ENCODE data around the gene PDE2A. TPM values are rescaled to one million over a fixed set of nuclear protein-coding genes. Genes with fewer than 3 reads are reported as not detected.

Gene PDE2A
- total and polyA plus RNA-seq, 11 donors, result 16.8 to 53.7 (median 23.7) TPM

- TF ChIP-seq, protein P1, sequence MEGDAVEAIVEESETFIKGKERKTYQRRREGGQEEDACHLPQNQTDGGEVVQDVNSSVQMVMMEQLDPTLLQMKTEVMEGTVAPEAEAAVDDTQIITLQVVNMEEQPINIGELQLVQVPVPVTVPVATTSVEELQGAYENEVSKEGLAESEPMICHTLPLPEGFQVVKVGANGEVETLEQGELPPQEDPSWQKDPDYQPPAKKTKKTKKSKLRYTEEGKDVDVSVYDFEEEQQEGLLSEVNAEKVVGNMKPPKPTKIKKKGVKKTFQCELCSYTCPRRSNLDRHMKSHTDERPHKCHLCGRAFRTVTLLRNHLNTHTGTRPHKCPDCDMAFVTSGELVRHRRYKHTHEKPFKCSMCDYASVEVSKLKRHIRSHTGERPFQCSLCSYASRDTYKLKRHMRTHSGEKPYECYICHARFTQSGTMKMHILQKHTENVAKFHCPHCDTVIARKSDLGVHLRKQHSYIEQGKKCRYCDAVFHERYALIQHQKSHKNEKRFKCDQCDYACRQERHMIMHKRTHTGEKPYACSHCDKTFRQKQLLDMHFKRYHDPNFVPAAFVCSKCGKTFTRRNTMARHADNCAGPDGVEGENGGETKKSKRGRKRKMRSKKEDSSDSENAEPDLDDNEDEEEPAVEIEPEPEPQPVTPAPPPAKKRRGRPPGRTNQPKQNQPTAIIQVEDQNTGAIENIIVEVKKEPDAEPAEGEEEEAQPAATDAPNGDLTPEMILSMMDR (IDR thresholded peaks at IDR 0.05), result no peak
- no peak for TF ChIP-seq POLR2A (IDR thresholded peaks at IDR 0.05)
- Histone ChIP-seq H3K4me1 (peaks cover 10 to 98% (median 76%) of the 10 kb centered on the region in 12 donors), H3K4me3 (no peak overlapping the region), H3K9me3 (no peaks in the 10 kb centered on the region), H3K27me3 (peaks cover 0 to 7% (median 0%) of the 10 kb centered on the region in 9 donors), H3K27ac (peak overlapping the region in 11 of 12 donors; percentile 62 to 89 (median 79)), H3K36me3 (no peaks in the 10 kb centered on the region)
- WGBS, 4 donors, result 56 to 77% (median 67%) methylated on average over 7 of the region's 7 CpGs
- DNase-seq (peak in 4 of 5 donors; percentile 48 to 69 (median 64)), ATAC-seq (no peak)
- intact Hi-C loops (cut with DNase I), result no loop called here
Measured at GRCh38 chr11:72634472-72635095, 39.6 kb downstream of the PDE2A start.

- peak overlapping the region in 11 of 12 donors; percentile 62 to 89 (median 79) for H3K27ac ChIP-seq
- H3K27me3 ChIP-seq, result peaks cover 0 to 1% (median 0%) of the 10 kb centered on the region in 9 donors
- DNase-seq (no peak), ATAC-seq (no peak)
- intact Hi-C loops (cut with DNase I), result no loop called here
- no peak for TF ChIP-seq POLR2A (IDR thresholded peaks at IDR 0.05)
- TF ChIP-seq, protein P1 (IDR thresholded peaks at IDR 0.05), result no peak
- 77 to 81% (median 78%) methylated on average over 9 of the region's 9 CpGs for WGBS, 4 donors
- no peaks in the 10 kb centered on the region for H3K9me3 ChIP-seq
- peaks cover 10 to 100% (median 80%) of the 10 kb centered on the region in 12 donors for H3K4me1 ChIP-seq
- no peak overlapping the region for H3K4me3 ChIP-seq
- no peaks in the 10 kb centered on the region for H3K36me3 ChIP-seq
Measured at GRCh38 chr11:72634016-72634415, 40.2 kb downstream of the PDE2A start.

GRCh38 chr11:72633068-72633467 lies 41.2 kb downstream of the PDE2A start:
- DNase-seq, result peak in 1 of 5 donors; percentile 65
- H3K4me3 ChIP-seq, result peak overlapping the region in 2 of 12 donors; percentile 6 to 7
- H3K36me3 ChIP-seq, result no peaks in the 10 kb centered on the region
- peaks cover 5 to 100% (median 77%) of the 10 kb centered on the region in 12 donors for H3K4me1 ChIP-seq
- intact Hi-C loops (cut with DNase I), result no loop called here
- H3K27me3 ChIP-seq, result no peaks in the 10 kb centered on the region
- peak in 2 of 4 donors; percentile 17 to 41 for ATAC-seq
- TF ChIP-seq, protein P1 (IDR thresholded peaks at IDR 0.05), result no peak
- no peak for TF ChIP-seq POLR2A (IDR thresholded peaks at IDR 0.05)
- 44 to 72% (median 63%) methylated on average over 3 to 4 of the region's 4 CpGs for WGBS, 4 donors
- no peaks in the 10 kb centered on the region for H3K9me3 ChIP-seq
- H3K27ac ChIP-seq, result peak overlapping the region; percentile 47 to 89 (median 78)

- WGBS, 4 donors, result 37 to 49% (median 40%) methylated on average over 14 to 18 of the region's 18 CpGs
- ATAC-seq, result peak; percentile 64 to 73 (median 67)
- no peak for TF ChIP-seq POLR2A (IDR thresholded peaks at IDR 0.05)
- TF ChIP-seq, protein P1 (IDR thresholded peaks at IDR 0.05), result no peak
- H3K36me3 ChIP-seq, result no peaks in the 10 kb centered on the region
- intact Hi-C loops (cut with DNase I), result no loop called here
- H3K4me1 ChIP-seq, result peaks cover 10 to 100% (median 79%) of the 10 kb centered on the region in 12 donors
- H3K27ac ChIP-seq, result peak overlapping the region; percentile 53 to 89 (median 78)
- DNase-seq, result peak; percentile 72 to 84 (median 81)
- H3K9me3 ChIP-seq, result no peaks in the 10 kb centered on the region
- H3K4me3 ChIP-seq, result peak overlapping the region in 2 of 12 donors; percentile 7 to 12
- no peaks in the 10 kb centered on the region for H3K27me3 ChIP-seq
Measured at GRCh38 chr11:72631806-72632731, 42.2 kb downstream of the PDE2A start.

Data from heart left ventricle (tissue), 16 donors.